HG03139 (cell line): ENCODE measurements around the gene INO80.
"Not testable (repeated sequence)": the region's sequence is repeated elsewhere in the genome, so short reads cannot be mapped to it uniquely, and the experiment has no call there.

Experiments used
- ATAC-seq: cut with Tn5 transposase; IDR thresholded peaks from one replicate; pipeline ENCODE4 v1.9.1; 2021; ENCODE audit not compliant: unreplicated experiment

The INO80 gene

GRCh38 chr15:40964634-40965033, 151.4 kb downstream of the INO80 start:
- ATAC-seq, result no peak

DNA sequence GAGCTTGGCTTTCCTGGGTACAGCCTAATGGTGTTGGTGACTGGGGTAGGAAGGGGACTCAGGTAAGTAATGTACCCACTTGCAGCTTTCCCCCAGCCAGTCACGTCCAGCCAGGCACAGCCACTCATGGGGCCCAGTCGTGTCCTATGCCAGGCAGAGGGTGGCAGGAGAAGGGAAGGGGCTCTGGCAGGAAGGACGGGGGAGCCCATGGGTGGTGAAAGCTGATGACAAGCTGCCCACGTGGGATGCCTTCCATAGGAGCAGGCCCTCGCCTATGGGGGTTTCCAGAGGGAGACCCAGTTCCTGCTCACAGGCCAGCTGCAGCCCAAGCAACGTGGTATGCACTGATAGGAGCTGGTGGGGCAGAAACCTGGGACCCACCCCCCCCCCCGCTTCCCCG, 152.1 kb downstream of the INO80 start:
- no peak for ATAC-seq

DNA sequence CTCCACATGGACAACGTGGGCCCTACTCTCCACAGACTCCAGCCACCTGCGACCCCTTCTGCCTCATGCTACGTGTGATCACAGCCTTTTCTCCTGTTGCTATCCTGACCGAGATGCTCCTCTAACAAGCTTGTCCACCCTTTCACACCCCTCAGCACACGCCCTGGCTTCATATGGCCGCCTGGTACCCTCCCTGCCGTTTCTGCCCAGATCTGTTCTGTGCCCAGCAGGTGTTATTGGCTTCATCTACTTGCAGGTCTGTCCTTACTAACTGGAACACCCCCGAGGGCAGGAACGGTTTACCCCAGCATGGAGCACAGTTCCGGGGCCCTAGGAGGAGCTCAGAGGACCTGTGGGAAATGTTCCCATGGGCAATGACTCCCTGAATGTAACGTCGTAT, 152.9 kb downstream of the INO80 start:
- no peak for ATAC-seq

DNA sequence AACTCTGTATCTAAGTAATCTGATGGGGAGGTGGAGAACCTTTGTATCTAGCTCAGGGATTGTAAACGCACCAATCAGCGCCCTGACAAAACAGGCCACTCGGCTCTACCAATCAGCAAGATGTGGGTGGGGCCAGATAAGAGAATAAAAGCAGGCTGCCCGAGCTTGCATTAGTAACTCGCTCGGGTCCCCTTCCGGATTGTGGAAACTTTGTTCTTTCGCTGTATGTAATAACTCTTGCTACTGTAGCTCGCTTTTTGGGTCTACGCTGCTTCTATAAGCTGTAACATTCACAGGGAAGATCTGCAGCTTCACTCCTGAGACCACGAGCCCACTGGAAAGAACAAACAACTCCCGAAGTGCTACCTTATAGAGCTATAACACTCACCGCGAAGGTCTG, 153.8 kb downstream of the INO80 start:
- not testable (repeated sequence) for ATAC-seq

DNA sequence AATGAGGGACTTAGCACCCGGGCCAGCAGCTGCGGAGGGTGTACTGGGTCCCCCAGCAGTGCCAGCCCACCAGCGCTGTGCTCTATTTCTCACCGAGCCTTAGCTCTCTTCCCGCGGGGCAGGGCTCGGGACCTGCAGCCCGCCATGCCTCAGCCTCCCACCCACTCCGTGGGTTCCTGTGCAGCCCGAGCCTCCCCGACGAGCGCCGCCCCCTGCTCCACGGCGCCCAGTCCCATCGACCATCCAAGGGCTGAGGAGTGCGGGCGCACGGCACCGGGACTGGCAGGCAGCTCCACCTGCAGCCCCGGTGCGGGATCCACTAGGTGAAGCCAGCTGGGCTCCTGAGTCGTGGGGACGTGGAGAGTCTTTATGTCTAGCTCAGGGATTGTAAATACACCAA, 154.3 kb downstream of the INO80 start:
- not testable (repeated sequence) for ATAC-seq

GRCh38 chr15:40960925-40961324, 155.2 kb downstream of the INO80 start:
- no peak for ATAC-seq

GRCh38 chr15:40960151-40960885, 155.8 kb downstream of the INO80 start:
- no peak for ATAC-seq

DNA sequence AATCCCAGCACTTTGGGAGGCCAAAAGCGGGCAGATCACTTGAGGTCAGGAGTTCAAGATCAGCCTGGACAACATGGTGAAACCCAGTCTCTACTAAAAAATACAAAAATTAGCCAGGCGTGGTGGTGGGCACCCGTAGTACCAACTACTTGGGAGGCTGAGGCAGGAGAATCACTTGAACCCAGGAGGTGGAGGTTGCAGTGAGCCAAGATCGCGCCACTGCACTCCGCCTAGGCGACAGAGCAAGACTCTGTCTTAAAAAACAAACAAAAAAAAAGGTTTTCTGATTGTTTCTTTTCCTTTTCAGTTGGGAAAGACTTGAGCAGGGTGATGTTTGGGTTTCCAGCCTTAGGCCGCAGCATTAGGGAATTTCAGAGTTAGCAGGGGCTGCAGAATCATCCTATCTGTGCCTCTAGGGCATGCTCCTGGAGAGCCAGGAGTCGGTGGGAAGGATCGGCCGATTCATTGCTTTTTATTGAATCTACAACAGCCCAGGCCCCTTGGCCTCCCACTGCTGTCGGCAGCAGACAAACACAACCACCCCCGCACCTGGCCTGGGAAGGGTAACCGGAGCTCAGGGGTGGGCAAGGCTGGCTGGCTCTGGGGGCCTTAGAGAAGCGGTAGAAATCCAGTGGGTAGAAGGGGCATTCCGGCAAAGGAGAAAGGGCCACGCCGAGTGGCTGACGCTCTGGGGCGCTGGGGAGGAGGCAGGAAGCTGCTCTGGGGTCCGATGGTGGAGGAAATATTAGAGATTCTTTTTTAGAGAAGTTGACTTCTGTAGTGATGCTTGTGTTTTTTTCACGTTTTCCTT, 156.5 kb downstream of the INO80 start:
- no peak for ATAC-seq

DNA sequence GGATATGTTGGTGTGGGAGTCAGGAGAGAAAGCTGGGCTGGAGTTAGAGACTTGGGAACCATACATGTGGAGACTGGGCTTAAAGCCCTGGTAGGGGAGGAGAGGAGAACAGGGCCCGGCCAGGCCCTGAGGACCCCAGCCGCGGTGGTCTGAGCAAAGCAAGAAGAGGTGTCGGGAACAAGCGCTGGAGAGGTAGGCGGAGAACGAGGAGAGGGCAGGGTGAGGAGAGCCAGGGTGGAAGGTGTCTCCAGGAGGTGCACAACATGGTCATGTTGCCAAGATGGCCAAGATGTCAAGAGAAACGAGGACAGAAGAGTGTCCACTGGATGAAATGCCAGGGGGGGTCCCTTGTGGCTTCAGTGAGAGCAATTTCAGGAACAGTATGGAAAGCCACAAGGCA, 157.4 kb downstream of the INO80 start:
- ATAC-seq, result no peak

DNA sequence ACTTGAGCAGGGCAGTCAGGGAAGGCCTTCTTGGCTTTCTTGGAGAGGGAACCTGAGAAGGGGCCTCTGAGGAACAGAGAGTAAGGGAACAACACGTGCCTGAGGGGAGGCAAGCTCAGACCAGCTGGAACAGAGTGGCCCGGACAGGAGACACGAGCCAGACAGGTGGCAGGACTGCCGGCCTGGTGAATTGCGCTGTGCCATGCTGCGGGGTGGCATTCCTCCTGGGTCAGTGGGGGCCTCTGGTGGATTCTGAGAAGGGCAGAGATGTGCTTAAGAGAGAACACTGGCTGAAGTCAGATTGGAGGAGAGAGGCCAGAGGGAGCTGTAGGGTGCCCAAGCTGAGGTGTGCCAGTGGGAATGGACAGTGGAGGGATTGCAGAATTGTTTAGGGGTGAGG, 157.9 kb downstream of the INO80 start:
- ATAC-seq, result no peak

GRCh38 chr15:40957581-40958051, 158.5 kb downstream of the INO80 start:
- ATAC-seq, result no peak

DNA sequence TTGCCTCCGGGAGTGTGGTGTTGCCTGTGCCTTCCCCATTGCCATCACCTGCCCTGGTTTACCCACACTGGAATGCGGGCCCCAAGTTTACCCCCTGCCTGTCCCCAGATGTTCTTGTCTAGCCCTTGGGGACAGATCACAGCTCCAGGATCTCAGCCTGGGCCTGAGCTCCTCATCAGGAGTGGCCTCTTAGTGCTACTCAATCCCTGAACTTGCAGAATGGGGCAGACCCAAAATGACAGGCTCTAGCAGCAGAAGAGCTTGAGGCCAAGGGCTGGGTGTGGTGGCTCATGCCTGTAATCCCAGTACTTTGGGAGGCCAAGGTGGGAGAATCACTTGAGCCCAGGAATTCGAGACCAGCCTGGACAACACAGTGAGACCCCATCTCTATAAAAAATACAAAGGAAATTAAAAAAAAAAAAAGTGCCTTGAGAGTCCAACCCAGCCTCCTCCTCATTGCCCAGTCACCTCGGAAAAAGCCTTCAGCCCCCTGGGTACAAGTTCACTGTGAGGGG, 159.0 kb downstream of the INO80 start:
- ATAC-seq, result no peak

- ATAC-seq, result no peak
Measured at GRCh38 chr15:40956541-40956982, 159.5 kb downstream of the INO80 start.

GRCh38 chr15:40955930-40956540, 160.0 kb downstream of the INO80 start:
- ATAC-seq, result no peak

DNA sequence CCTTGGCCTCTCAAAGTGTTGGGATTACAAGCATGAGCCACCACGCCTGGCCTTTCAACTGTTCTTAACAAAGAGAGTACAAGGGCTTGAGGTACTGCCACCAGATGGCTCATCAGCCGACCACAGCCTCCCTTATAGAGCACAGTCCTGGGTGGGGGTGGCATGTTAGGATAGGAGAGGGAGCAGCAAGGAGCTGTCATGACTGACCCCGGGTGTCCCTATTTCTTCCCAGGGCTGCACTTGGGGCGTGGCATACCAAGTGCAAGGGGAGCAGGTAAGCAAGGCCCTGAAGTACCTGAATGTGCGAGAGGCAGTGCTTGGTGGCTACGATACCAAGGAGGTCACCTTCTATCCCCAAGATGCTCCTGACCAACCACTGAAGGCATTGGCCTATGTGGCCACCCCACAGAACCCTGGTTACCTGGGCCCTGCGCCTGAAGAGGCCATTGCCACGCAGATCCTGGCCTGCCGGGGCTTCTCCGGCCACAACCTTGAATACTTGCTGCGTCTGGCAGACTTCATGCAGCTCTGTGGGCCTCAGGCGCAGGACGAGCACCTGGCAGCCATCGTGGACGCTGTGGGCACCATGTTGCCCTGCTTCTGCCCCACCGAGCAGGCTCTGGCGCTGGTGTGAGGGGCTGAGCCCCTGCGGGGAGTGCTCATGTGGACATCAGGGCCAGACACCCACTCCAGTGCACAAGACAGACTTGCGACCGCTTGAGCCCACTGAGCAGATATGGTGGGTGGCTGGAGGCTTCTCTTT, 160.8 kb downstream of the INO80 start:
- no peak for ATAC-seq

DNA sequence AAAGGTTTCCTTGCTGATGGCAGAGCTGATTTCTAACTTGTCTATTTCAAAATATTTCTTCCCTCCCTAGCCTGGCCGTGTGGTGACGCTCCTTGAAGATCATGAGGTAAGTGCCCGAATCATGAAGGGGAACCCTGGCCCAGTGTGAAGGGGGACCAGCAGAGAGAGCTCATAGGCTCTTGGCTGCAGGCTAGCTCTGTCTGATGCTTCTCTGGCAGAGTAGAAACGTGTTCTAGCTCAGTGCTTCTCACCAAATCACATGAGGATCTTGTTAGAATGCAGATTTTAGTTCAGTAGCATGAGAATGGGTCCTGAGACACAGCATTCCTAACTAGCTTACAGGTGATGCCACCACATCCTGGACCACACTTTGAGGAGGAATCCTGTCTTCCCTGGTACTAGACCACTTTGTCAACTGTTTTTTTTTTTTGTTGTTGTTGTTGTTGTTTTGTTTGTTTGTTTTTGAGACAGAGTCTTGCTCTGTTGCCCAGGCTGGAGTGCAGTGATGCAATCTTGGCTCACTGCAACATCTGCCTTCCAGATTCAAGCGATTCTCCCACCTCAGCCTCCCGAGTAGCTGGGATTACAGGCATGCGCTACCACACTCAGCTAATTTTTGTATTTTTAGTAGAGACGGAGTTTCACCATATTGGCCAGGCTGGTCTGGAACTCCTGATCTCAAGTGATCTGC, 161.8 kb downstream of the INO80 start:
- ATAC-seq, result not testable (repeated sequence)

DNA sequence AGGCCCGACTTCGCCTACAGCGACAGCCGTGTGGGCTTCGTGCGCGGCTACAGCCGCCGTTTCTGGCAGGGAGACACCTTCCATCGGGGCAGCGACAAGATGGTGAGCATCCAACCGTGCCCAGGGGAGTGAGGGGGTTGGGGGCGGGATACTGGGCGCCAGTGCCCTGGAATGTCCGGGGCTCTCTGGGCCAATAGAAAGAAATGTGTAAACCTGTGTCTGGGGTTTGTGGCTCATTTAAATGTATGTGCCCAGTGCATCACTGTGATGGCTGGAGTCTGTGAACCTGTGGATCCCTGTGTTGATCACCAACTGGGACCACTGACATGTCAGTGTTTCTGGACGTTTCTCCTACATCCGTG, 162.4 kb downstream of the INO80 start:
- ATAC-seq, result no peak

GRCh38 chr15:40952901-40953712, 163.0 kb downstream of the INO80 start, which contains the start of gene CHAC1:
CHAC1 (plus strand) TSS chr15:40953471; CDS start chr15:40953584, 113 bp downstream.
- ATAC-seq, result peak; percentile 76

- ATAC-seq, result no peak
Measured at GRCh38 chr15:40952301-40952900, 163.7 kb downstream of the INO80 start.
